Natural killer cell treated with Interleukin-12 subunit alpha and Interleukin-12 subunit beta and Interleukin-15 and Interleukin-18, amount 100 ng/mL, for 72 hours (primary cell): ENCODE data around the gene TMEM158. TPM values are rescaled to one million over a fixed set of nuclear protein-coding genes. Genes with fewer than 3 reads are reported as not detected.

Source experiments
- ATAC-seq, 2 donors: fragments of 150-1000 bp; cut with Tn5 transposase in 1 of 2; sonication (Bioruptor Pico), chemical (Tn5 transposase) in 1 of 2; 2 replicates each; pipeline ENCODE4 v1.10.0; 2021
- DNase-seq: peaks from one replicate; pipeline ENCODE4 v3.0.0; 2022; ENCODE audit warnings: low spot score
- H3K27ac Mint-ChIP-seq, 2 donors: 1 replicate in 1 of 2; 2 replicates in 1 of 2; pipeline ENCODE4 v1.8.0; 2022; ENCODE audit warnings: mixed read lengths in 2 of 2, mild to moderate bottlenecking in 1 of 2, moderate library complexity in 1 of 2
- H3K27me3 Mint-ChIP-seq, 2 donors: 1 replicate in 1 of 2; 2 replicates in 1 of 2; pipeline ENCODE4 v1.8.0; 2022; ENCODE audit warnings: mixed read lengths in 2 of 2
- H3K36me3 Mint-ChIP-seq: one replicate; pipeline ENCODE4 v1.8.0; 2022; ENCODE audit warnings: mixed read lengths
- H3K4me1 Mint-ChIP-seq, 2 donors: 1 replicate in 1 of 2; 2 replicates in 1 of 2; pipeline ENCODE4 v1.8.0; 2022; ENCODE audit warnings: low read depth in 2 of 2, mixed read lengths in 2 of 2, mild to moderate bottlenecking in 1 of 2
- H3K4me3 Mint-ChIP-seq: one replicate; pipeline ENCODE4 v1.8.0; 2022; ENCODE audit warnings: mixed read lengths
- H3K9me3 Mint-ChIP-seq: 2 replicates; pipeline ENCODE4 v1.8.0; 2022; ENCODE audit warnings: mixed read lengths
- total RNA-seq, 2 donors: library from RNA; stranded (reverse); gene quantifications; one replicate each; pipeline ENCODE4 v1.2.3, GENCODE V29; 2022

The TMEM158 gene
- 1 to 10 TPM in 1 of 2 donors, under 1 TPM in 1; 0.56 to 2.5 TPM for total RNA-seq

GRCh38 chr3:45226206-45226915 lies at the start of gene TMEM158:
TSS of gene TMEM158 (minus strand) at chr3:45226287. CDS start at chr3:45226027, 260 bp downstream.
- Mint-ChIP-seq H3K36me3 (no peaks in the 10 kb centered on the region), H3K4me3 (peak within 1 kb of the TSS; percentile 87), H3K9me3 (no peaks in the 10 kb centered on the region), H3K27ac (no peak within 1 kb of the TSS), H3K27me3 (peaks cover 47 to 84% of the 10 kb centered on the region in 2 donors), H3K4me1 (peaks cover 2 to 8% of the 10 kb centered on the region in 2 donors)
- ATAC-seq (peak; percentile 86 to 94), DNase-seq (peak; percentile 80)

- H3K36me3 Mint-ChIP-seq, result peaks cover 16% of the 10 kb centered on the region
- no peak overlapping the region for H3K27ac Mint-ChIP-seq
- H3K4me1 Mint-ChIP-seq, result no peaks in the 10 kb centered on the region
- peaks cover under 1% of the 10 kb centered on the region for H3K9me3 Mint-ChIP-seq
- ATAC-seq (no peak), DNase-seq (no peak)
- no peak overlapping the region for H3K4me3 Mint-ChIP-seq
- peaks cover 37 to 38% of the 10 kb centered on the region in 2 donors for H3K27me3 Mint-ChIP-seq
Observed at GRCh38 chr3:45275006-45275704, 49.1 kb upstream of the TMEM158 start.

- Mint-ChIP-seq H3K4me3 (no peak overlapping the region), H3K27ac (no peak overlapping the region), H3K9me3 (no peaks in the 10 kb centered on the region), H3K4me1 (no peaks in the 10 kb centered on the region), H3K27me3 (peaks cover 34 to 35% of the 10 kb centered on the region in 2 donors), H3K36me3 (peaks cover 10% of the 10 kb centered on the region)
- DNase-seq, result no peak
- ATAC-seq, result no peak
Observed at GRCh38 chr3:45273681-45274515, 47.8 kb upstream of the TMEM158 start.

- Mint-ChIP-seq H3K27ac (no peak overlapping the region), H3K9me3 (no peaks in the 10 kb centered on the region), H3K36me3 (peaks cover 3% of the 10 kb centered on the region), H3K4me3 (no peak overlapping the region), H3K4me1 (no peaks in the 10 kb centered on the region), H3K27me3 (peaks cover 33 to 39% of the 10 kb centered on the region in 2 donors)
- no peak for ATAC-seq
- no peak for DNase-seq
Observed at GRCh38 chr3:45272828-45273470, 46.9 kb upstream of the TMEM158 start.

- DNase-seq (no peak), ATAC-seq (no peak)
- Mint-ChIP-seq H3K36me3 (no peaks in the 10 kb centered on the region), H3K27ac (no peak overlapping the region), H3K9me3 (no peaks in the 10 kb centered on the region), H3K4me3 (no peak overlapping the region), H3K27me3 (peaks cover 30 to 31% of the 10 kb centered on the region in 2 donors), H3K4me1 (no peaks in the 10 kb centered on the region)
Observed at GRCh38 chr3:45272032-45272810, 46.1 kb upstream of the TMEM158 start.

- H3K27me3 Mint-ChIP-seq, result peaks cover 25 to 31% of the 10 kb centered on the region in 2 donors
- DNase-seq (no peak), ATAC-seq (no peak)
- no peaks in the 10 kb centered on the region for H3K36me3 Mint-ChIP-seq
- H3K27ac Mint-ChIP-seq, result no peak overlapping the region
- no peaks in the 10 kb centered on the region for H3K4me1 Mint-ChIP-seq
- H3K4me3 Mint-ChIP-seq, result no peak overlapping the region
- H3K9me3 Mint-ChIP-seq, result no peaks in the 10 kb centered on the region
Observed at GRCh38 chr3:45269952-45270351, 43.9 kb upstream of the TMEM158 start.

- no peaks in the 10 kb centered on the region for H3K9me3 Mint-ChIP-seq
- ATAC-seq, result no peak
Observed at GRCh38 chr3:45267097-45267496, 41.0 kb upstream of the TMEM158 start.

GRCh38 chr3:45261333-45262110 lies 35.4 kb upstream of the TMEM158 start:
- Mint-ChIP-seq H3K4me3 (no peak overlapping the region), H3K36me3 (no peaks in the 10 kb centered on the region), H3K9me3 (no peaks in the 10 kb centered on the region), H3K27me3 (peaks cover 12 to 15% of the 10 kb centered on the region in 2 donors), H3K4me1 (no peaks in the 10 kb centered on the region), H3K27ac (no peak overlapping the region)
- ATAC-seq, result no peak
- DNase-seq, result no peak

More at GRCh38 chr3:45267097-45267496, 41.0 kb upstream of the TMEM158 start:
- no peak overlapping the region for H3K27ac Mint-ChIP-seq
- no peak for DNase-seq
- H3K27me3 Mint-ChIP-seq, result peaks cover 16 to 28% of the 10 kb centered on the region in 2 donors
- H3K4me1 Mint-ChIP-seq, result no peaks in the 10 kb centered on the region
- no peak overlapping the region for H3K4me3 Mint-ChIP-seq
- H3K36me3 Mint-ChIP-seq, result no peaks in the 10 kb centered on the region

GRCh38 chr3:45259133-45259532 lies 33.0 kb upstream of the TMEM158 start:
- peaks cover 12 to 18% of the 10 kb centered on the region in 2 donors for H3K27me3 Mint-ChIP-seq
- H3K4me1 Mint-ChIP-seq, result no peaks in the 10 kb centered on the region
- no peak overlapping the region for H3K4me3 Mint-ChIP-seq
- peak in 1 of 2 donors; percentile 25 for ATAC-seq
- no peak for DNase-seq
- no peaks in the 10 kb centered on the region for H3K36me3 Mint-ChIP-seq
- H3K27ac Mint-ChIP-seq, result no peak overlapping the region
- no peaks in the 10 kb centered on the region for H3K9me3 Mint-ChIP-seq

GRCh38 chr3:45258317-45258716 lies 32.2 kb upstream of the TMEM158 start:
- Mint-ChIP-seq H3K27me3 (peaks cover 12 to 18% of the 10 kb centered on the region in 2 donors), H3K27ac (no peak overlapping the region), H3K4me1 (no peaks in the 10 kb centered on the region), H3K4me3 (no peak overlapping the region), H3K9me3 (no peaks in the 10 kb centered on the region), H3K36me3 (no peaks in the 10 kb centered on the region)
- DNase-seq (no peak), ATAC-seq (no peak)

GRCh38 chr3:45253316-45253715 lies 27.2 kb upstream of the TMEM158 start:
- DNase-seq (no peak), ATAC-seq (no peak)
- no peaks in the 10 kb centered on the region for H3K36me3 Mint-ChIP-seq
- no peaks in the 10 kb centered on the region for H3K9me3 Mint-ChIP-seq
- no peaks in the 10 kb centered on the region for H3K4me1 Mint-ChIP-seq
- H3K27ac Mint-ChIP-seq, result no peak overlapping the region
- H3K4me3 Mint-ChIP-seq, result no peak overlapping the region
- H3K27me3 Mint-ChIP-seq, result peaks cover 5 to 12% of the 10 kb centered on the region in 2 donors

GRCh38 chr3:45252826-45253225 lies 26.7 kb upstream of the TMEM158 start:
- Mint-ChIP-seq H3K9me3 (no peaks in the 10 kb centered on the region), H3K27ac (no peak overlapping the region), H3K36me3 (no peaks in the 10 kb centered on the region), H3K4me3 (no peak overlapping the region), H3K27me3 (peaks cover 5 to 12% of the 10 kb centered on the region in 2 donors), H3K4me1 (no peaks in the 10 kb centered on the region)
- DNase-seq (no peak), ATAC-seq (no peak)
